Activated B cell treated with CpG ODN at 0.5 μM for 24 hours (primary cell): ENCODE measurements around the gene SPOCK3. TPM values are rescaled to one million over a fixed set of nuclear protein-coding genes. Genes with fewer than 3 reads are reported as not detected.

Experiments used
- ATAC-seq: fragments of 200-7000 bp; cut with Tn5 transposase; one replicate; pipeline ENCODE4 v1.10.0; 2021; ENCODE audit warnings: low read depth, mild to moderate bottlenecking, moderate library complexity
- CTCF ChIA-PET: fragments of 350-600 bp; sonication (Branson Sonifier 250); formaldehyde crosslinking; loops from one replicate; lab custom pipeline; 2021; ENCODE audit warnings: antibody characterized with exemption; lab: Charles Lee
- POLR2A ChIA-PET: fragments of 350-600 bp; sonication (Branson Sonifier 250); formaldehyde crosslinking; loops from one replicate; lab custom pipeline; 2021; ENCODE audit warnings: antibody characterized with exemption; lab: Charles Lee
- DNase-seq: peaks from one replicate; pipeline ENCODE4 v3.0.0; 2022
- H3K27ac Mint-ChIP-seq: one replicate; pipeline ENCODE4 v1.8.0; 2020; ENCODE audit warnings: mixed read lengths
- H3K27me3 Mint-ChIP-seq: one replicate; pipeline ENCODE4 v1.8.0; 2021; ENCODE audit warnings: mixed read lengths
- H3K36me3 Mint-ChIP-seq: one replicate; pipeline ENCODE4 v1.8.0; 2021; ENCODE audit warnings: low read depth, mixed read lengths
- H3K4me1 Mint-ChIP-seq: one replicate; pipeline ENCODE4 v1.8.0; 2021; ENCODE audit warnings: mixed read lengths
- H3K4me3 Mint-ChIP-seq: one replicate; pipeline ENCODE4 v1.8.0; 2020; ENCODE audit warnings: mild to moderate bottlenecking, mixed read lengths
- H3K9me3 Mint-ChIP-seq: one replicate; pipeline ENCODE4 v1.8.0; 2020; ENCODE audit warnings: mixed read lengths
- intact Hi-C: fragments of 100-400 bp; cut with micrococcal nuclease; formaldehyde crosslinking; loops from one replicate; pipeline ENCODE4 v1.15.1; 2024
- total RNA-seq: library from RNA; stranded (reverse); gene quantifications from 2 replicates; pipeline ENCODE4 v1.2.3, GENCODE V29; 2022
- TF ChIP-seq, protein P1 (sequence below): fragments of 200-600 bp; IDR thresholded peaks from one replicate; pipeline ENCODE4 v1.8.0; 2022; ENCODE audit warnings: antibody characterized with exemption, mild to moderate bottlenecking

Gene SPOCK3
- total RNA-seq, 1 donor from 2014 or later = not detected

DNA sequence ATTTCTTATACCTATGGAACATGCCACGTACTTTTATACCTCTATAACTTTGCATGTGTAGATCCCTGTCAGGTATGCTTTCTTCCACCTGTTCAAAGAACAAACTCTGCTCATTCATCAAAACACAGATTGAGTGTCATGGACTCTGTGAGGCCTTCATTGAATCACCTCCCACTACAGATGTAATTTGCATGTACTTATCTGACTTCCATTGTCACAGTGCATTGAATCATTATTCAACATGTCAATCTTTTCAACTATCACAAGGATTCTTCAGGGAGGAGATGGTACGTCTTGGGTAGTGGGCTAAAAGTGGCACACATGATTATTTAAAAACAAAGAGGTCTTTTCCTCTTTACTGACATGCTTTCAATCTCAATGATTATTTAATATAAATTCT, 24.1 kb downstream of the SPOCK3 start:
- H3K4me1 Mint-ChIP-seq = no peaks in the 10 kb centered on the region
- no peak for DNase-seq
- intact Hi-C loops = no loop called here
- no peak overlapping the region for H3K4me3 Mint-ChIP-seq
- no peak for ATAC-seq
- no peak overlapping the region for H3K27ac Mint-ChIP-seq
- H3K27me3 Mint-ChIP-seq = no peaks in the 10 kb centered on the region
- CTCF ChIA-PET = no interaction called here
- POLR2A ChIA-PET = no interaction called here
- no peaks in the 10 kb centered on the region for H3K36me3 Mint-ChIP-seq
- TF ChIP-seq, protein P1, sequence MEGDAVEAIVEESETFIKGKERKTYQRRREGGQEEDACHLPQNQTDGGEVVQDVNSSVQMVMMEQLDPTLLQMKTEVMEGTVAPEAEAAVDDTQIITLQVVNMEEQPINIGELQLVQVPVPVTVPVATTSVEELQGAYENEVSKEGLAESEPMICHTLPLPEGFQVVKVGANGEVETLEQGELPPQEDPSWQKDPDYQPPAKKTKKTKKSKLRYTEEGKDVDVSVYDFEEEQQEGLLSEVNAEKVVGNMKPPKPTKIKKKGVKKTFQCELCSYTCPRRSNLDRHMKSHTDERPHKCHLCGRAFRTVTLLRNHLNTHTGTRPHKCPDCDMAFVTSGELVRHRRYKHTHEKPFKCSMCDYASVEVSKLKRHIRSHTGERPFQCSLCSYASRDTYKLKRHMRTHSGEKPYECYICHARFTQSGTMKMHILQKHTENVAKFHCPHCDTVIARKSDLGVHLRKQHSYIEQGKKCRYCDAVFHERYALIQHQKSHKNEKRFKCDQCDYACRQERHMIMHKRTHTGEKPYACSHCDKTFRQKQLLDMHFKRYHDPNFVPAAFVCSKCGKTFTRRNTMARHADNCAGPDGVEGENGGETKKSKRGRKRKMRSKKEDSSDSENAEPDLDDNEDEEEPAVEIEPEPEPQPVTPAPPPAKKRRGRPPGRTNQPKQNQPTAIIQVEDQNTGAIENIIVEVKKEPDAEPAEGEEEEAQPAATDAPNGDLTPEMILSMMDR = no peak
- no peaks in the 10 kb centered on the region for H3K9me3 Mint-ChIP-seq

DNA sequence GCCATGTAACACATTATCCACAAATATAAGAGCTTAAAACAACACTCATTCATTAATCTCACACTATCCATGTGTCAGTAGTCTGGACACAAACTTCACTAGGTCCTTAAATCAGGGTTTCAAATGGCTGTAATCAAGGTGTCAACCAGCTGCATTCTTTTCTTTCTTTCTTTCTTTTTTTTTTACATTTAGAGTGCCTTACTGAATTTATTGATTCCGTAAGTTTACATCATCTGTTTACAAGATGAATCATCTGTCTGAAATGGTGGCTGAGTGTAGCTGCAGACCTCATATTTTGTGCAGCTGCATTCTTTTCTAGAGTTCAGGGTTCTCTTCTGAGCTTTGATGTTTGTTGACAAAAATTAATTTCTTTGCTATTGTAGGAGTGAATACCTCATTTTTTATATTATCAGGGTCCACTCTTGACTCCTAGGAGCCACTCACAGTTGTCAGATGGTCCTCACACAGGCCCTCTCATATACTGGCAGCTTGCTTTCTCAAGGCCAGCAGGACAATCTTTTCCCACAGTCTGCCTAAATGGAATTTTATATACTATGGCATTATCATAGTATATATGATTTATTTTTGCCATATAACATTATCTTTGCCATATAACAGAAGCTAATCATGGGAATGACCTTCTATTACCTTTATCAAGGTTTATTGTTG, 37.8 kb downstream of the SPOCK3 start:
- ATAC-seq = no peak
- Mint-ChIP-seq H3K4me1 (no peaks in the 10 kb centered on the region), H3K27me3 (no peaks in the 10 kb centered on the region), H3K27ac (no peak overlapping the region), H3K36me3 (no peaks in the 10 kb centered on the region), H3K4me3 (no peak overlapping the region), H3K9me3 (no peaks in the 10 kb centered on the region)
- TF ChIP-seq, protein P1 = no peak
- intact Hi-C loops = no loop called here
- DNase-seq = no peak
- ChIA-PET POLR2A (no interaction called here), CTCF (no interaction called here)

DNA sequence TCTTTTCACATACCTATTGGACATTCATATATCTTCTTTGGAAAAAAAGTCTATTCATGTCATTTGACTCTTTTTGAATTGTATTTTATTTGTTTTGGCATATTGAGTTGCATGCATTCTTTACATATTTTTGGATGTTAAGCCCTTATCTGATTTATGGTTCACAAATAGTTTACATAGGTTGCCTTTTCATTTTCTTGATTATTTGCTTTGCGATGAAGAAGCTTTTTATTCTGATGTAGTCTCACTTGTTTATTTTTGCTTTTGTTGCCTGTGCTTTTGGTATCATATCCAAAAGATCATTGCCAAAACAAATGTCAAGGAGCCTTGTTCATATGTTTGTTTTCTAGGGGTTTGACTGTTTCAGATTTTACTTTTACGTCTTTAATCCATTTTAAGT, 43.9 kb downstream of the SPOCK3 start:
- H3K9me3 Mint-ChIP-seq = peaks cover 2% of the 10 kb centered on the region
- DNase-seq = no peak
- no peak overlapping the region for H3K27ac Mint-ChIP-seq
- no peaks in the 10 kb centered on the region for H3K27me3 Mint-ChIP-seq
- no peak for ATAC-seq
- TF ChIP-seq, protein P1 = no peak
- H3K36me3 Mint-ChIP-seq = no peaks in the 10 kb centered on the region
- intact Hi-C loops = no loop called here
- ChIA-PET POLR2A (no interaction called here), CTCF (no interaction called here)
- no peaks in the 10 kb centered on the region for H3K4me1 Mint-ChIP-seq
- no peak overlapping the region for H3K4me3 Mint-ChIP-seq

DNA sequence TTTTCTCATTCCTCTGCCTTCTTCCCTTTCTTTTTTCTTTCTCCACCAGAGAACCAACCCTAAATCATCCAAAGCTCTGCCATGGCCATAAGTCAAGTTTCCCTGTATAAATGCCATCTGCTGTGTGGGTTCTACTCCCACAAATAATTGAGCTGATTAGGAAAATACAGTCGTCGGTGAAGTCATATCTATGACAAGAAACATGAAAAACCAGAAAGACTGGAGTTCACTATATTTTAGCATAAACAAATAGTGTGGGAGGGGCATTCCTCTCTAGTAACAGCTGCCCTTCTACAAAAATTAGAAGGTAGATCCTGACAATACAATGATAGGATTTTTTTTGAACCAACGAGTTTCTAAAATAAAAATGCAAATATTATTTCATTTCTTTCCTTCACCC, 48.8 kb downstream of the SPOCK3 start:
- H3K36me3 Mint-ChIP-seq = no peaks in the 10 kb centered on the region
- ChIA-PET POLR2A (no interaction called here), CTCF (no interaction called here)
- H3K4me1 Mint-ChIP-seq = no peaks in the 10 kb centered on the region
- H3K9me3 Mint-ChIP-seq = peaks cover 2% of the 10 kb centered on the region
- ATAC-seq (no peak), DNase-seq (no peak)
- intact Hi-C loops = no loop called here
- H3K27ac Mint-ChIP-seq = no peak overlapping the region
- H3K27me3 Mint-ChIP-seq = no peaks in the 10 kb centered on the region
- H3K4me3 Mint-ChIP-seq = no peak overlapping the region
- TF ChIP-seq, protein P1 = no peak

DNA sequence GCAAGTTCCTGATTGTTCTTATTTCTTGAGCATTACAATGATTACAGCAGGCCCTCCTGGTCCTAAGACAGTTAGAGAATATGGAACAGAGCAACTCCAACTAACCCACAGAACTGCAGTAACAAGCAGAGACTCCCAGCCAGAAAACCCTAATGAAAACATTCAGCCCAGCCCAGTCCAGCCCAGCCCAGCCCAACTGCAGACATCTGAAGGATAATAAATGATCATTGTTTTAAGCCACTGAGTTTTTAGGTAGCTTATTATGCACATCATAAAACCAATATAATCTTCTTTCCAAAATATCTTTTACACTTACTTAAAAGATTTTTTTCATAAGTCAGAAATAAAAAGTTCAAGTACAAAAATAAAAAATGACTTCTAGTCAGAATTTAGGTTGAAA, 51.3 kb downstream of the SPOCK3 start:
- POLR2A ChIA-PET = no interaction called here
- intact Hi-C loops = no loop called here
- TF ChIP-seq, protein P1 = no peak
- peaks cover 2% of the 10 kb centered on the region for H3K9me3 Mint-ChIP-seq
- no peaks in the 10 kb centered on the region for H3K27me3 Mint-ChIP-seq
- DNase-seq (no peak), ATAC-seq (no peak)
- no peak overlapping the region for H3K27ac Mint-ChIP-seq
- no peaks in the 10 kb centered on the region for H3K36me3 Mint-ChIP-seq
- CTCF ChIA-PET = no interaction called here
- H3K4me3 Mint-ChIP-seq = no peak overlapping the region
- no peaks in the 10 kb centered on the region for H3K4me1 Mint-ChIP-seq
